Medulla oblongata (tissue), 1 donor: Measurements from ENCODE around the gene SLC22A15.
"Not testable (repeated sequence)": the region's sequence is repeated elsewhere in the genome, so short reads cannot be mapped to it uniquely, and the experiment has no call there.

ENCODE experiments used
- DNase-seq: peaks from one replicate; pipeline ENCODE4 v3.0.0-alpha.2; 2015; ENCODE audit errors: extremely low spot score

SLC22A15 gene

DNA sequence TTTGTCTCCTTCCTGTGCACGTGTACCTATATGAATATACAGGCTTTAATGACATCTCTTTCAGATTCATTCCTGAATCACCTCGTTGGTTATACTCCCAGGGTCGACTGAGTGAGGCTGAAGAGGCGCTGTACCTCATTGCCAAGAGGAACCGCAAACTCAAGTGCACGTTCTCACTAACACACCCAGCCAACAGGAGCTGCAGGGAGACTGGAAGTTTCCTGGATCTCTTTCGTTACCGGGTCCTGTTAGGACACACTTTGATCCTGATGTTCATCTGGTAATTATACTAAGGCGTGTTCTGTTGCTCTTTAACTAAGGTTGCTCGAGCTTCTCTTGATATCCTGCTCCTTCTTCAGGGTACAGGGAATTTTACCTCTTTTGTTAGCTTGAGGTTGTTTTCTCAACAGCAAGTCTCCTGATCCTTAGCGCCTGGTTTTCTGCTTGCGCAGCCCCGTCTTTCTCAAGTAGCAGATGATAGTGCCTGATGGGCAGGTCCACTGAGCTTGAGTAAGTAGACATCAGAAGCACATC lies 55.1 kb downstream of the SLC22A15 start:
- no peak for DNase-seq

DNA sequence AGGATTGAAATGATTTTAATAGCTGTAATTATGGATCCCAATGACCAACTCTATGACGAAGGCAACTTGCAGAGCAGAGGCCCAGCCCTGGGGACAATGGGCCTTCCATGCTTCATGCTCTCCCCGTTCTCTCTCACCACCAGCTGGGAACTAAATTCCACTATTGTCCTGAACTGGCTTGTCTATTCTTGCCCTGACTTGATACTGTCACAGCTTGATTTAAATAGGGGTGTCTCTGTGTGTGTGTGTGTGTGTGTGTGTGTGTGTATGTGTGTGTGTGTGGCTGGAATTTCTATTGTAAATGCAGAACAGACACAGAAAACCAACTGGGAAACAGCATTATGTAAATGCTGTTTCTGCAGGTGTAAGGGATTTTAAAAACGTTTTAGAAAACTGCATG lies 57.0 kb downstream of the SLC22A15 start:
- DNase-seq: peak; percentile 93

DNA sequence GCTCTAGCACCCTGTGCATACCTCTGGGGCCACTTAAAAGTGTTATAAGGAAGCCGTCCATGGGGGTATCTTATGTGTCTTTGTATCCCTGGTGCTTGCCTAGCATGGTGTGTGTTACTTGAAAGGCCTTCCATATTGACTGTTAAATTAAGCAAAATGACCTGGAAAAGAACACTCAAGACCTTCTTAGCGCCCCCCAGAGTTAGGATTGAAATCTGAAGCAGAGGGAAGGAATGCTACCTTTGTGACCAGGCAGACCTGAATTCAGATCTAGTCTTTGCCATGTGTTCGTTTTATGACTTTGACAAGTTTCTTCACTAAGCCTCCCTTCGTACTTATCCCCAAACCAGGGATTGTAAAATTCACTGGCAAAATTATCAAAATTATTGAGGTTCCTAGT lies 59.9 kb downstream of the SLC22A15 start:
- DNase-seq: no peak

DNA sequence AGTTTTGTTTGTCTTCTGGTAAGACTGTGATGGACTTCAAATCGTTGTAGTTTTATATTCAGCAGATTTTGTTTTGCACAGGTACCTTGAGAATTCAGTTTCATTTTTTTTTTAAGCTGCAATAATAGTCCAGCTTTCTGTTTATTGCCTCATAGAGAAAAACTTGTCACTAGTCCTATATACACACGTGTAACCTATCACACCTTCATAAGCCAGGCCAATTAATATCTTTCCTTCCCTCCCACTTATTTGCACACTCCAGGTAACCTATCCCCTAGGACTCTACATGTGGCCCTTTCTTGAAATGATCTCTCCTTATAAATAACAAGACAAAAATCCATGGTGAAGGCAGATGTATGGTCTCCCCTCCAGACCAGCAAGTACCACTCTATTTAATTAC lies 62.4 kb downstream of the SLC22A15 start:
- no peak for DNase-seq

- DNase-seq: no peak
Measured at GRCh38 chr1:116044071-116044470, 67.8 kb downstream of the SLC22A15 start.

DNA sequence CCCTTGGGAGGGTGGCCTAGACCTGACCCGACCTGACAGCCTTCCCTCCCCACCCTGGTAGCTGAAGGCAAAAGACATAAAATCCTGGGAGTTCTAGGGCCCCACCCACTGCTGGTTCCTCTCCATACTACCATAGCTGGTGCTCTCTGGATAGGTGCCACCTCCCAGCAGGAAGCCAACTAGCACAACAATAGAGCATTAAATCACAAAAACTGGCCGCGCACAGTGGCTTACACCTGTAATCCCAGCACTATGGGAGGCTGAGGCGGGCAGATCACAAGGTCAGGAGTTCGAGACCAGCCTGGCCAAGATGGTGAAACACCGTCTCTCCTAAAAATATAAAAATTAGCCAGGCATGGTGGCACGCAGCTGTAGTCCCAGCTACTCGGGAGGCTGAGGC lies 70.6 kb downstream of the SLC22A15 start:
- not testable (repeated sequence) for DNase-seq

- not testable (repeated sequence) for DNase-seq
Measured at GRCh38 chr1:116051896-116052295, 75.6 kb downstream of the SLC22A15 start.

DNA sequence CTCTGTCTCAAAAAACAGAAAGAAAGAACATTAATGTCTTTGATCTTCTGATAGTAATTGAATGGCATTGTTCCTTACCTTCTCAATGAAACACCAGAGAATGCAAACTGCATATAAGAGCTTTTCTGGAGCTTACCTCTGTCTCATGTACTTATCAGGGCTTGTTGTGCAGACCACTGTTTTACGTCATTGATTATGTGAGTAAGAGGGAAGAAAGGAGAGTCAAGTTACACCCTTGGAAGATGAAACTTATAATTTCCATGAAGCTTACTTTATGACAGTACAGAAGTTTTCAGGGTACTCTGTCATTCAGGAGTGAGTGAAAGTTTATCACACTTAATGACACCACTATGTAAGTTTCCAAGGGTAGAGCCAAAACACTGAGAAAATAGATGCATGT lies 85.9 kb downstream of the SLC22A15 start:
- no peak for DNase-seq

DNA sequence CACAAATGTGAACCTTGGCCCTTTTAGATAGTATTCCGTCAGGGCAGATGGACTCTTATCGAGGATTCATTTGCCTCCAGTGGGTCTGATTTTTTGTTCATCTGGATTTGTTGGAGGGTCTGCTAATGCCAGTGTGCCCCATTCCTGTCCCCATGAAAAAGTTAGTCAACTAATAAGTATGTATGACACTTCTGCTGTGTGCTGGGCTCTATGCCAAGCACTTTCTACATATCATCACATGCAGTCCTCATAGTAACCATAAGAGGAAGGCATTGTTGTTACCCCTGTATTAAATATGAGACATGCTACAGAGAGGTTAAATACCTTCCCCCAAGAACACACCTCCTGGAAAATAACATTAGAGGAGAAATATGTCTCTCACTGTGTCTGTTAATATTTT lies 88.3 kb downstream of the SLC22A15 start:
- no peak for DNase-seq

DNA sequence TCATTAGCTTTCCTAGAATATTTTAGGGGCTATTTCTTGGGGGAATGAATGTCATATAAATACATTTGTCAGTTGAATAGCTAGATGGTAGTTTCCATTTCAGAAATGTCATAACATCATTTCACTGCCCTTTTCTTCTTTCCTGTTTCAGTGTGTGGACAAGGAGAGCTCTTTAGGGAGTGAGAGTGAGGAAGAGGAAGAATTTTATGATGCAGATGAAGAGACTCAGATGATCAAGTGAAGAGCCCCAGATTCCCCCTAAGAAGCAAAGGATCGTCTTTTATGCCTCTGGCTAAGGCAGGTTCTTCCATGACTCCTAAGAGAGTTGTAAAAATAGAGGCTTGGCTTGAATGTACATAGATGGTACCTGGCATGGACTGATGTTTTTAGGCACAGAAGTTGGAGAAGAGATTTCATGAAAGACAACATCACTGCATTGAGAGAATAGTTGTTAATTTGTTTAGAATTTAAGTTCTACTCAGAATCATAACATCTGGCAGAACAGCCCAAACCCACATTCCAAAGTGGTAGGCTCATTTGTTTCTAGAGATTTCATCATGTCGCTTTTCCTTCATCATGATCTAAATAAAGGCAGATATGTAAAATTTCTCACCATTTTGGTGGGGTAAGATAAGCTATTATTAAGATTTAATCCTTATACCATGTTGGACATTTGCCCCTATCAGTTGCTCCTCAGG lies 90.7 kb downstream of the SLC22A15 start:
- no peak for DNase-seq

- no peak for DNase-seq
Measured at GRCh38 chr1:116067566-116067890, 91.2 kb downstream of the SLC22A15 start.

GRCh38 chr1:116075575-116075974 lies 99.3 kb downstream of the SLC22A15 start:
- no peak for DNase-seq

- no peak for DNase-seq
Measured at GRCh38 chr1:116075990-116076389, 99.7 kb downstream of the SLC22A15 start.

DNA sequence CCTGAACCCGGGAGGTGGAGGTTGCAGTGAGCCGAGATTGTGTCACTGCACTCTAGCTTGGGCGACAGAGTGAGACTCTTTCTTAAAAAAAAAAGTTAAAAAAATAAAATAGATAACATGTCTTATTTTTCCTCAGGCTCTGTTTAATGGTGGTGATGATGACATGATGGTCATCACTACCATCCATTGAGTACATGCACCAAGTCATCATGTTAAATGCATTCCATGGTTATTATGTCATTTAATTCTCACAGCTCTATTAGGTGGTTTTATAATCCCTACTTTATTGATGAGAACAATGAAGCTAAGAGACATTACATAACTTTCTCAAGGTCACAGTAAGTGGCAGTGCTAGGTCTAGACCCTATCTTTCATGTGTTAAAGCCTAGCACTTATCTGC lies 100.5 kb downstream of the SLC22A15 start:
- DNase-seq: no peak

DNA sequence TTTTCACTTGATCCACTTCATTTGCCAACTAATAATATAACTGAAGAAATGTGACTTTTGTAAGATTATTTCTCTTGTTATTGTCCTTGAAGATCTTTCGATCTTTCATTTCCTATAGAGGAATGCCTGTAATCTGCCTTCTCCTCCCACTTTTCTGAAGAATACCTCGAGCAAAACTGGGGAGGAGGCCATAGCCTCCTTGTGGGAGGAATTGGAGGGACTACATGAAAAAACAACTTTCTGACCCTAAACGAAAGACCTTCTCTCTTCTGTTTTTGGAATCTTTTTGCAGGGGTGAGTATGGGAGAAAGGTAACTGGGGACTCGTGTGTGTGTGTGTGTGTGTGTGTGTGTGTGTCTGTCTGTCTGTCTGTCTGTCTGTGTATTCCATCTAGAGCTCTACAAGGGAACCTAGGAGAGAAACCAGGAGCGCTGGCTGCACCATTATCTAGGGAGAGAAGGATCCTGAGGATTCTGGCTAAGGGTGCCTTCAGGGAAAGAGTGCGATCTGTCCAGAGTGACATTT lies 102.4 kb downstream of the SLC22A15 start:
- DNase-seq: no peak

GRCh38 chr1:116087628-116088027 lies 111.3 kb downstream of the SLC22A15 start:
- DNase-seq: no peak

GRCh38 chr1:116089870-116090269 lies 113.6 kb downstream of the SLC22A15 start:
- no peak for DNase-seq

DNA sequence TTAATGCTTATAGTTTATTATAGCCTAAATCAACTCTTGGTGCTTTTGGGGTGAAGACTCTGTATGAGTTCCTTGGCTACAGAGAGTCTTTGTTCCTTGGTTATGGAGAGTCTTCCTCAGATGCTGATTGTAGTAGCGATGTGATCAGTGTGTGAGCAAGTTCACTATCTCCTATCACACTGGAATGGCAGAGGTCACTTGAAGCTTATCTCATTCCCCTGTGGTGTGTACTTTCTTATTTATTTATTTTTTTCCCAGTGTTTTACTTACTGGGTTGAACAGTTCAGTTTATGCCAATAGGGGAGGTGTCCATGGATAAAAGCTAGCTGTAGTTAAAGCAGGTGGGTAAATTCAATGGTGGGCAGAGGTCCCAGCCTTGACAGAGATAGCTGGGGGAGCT lies 114.8 kb downstream of the SLC22A15 start:
- no peak for DNase-seq

GRCh38 chr1:116092752-116093489 lies 116.6 kb downstream of the SLC22A15 start:
- DNase-seq: no peak

- DNase-seq: no peak
Measured at GRCh38 chr1:116095027-116095426, 118.7 kb downstream of the SLC22A15 start.

- no peak for DNase-seq
Measured at GRCh38 chr1:116096013-116096618, 119.8 kb downstream of the SLC22A15 start.

- DNase-seq: no peak
Measured at GRCh38 chr1:116097626-116098025, 121.3 kb downstream of the SLC22A15 start.

DNA sequence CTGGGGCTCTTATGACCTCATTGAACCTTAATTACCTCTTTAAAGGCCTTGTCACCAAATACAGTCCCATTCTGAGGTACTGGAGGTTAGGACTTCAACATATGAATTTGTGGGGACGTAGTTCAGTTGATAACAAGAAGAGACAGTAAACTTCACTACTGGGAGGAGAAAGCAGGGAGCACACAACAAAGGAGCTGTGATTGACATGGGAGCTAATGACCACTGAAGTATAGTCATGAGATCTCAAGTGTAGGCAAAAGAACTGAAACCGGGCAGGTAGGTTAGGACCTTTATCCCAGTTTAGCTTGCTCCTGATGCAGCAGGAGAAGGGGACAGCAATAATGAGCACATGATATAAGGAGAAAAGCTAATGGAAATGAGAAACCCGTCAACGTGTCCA lies 123.1 kb downstream of the SLC22A15 start:
- DNase-seq: no peak
